Measurements from ENCODE around the gene TEX51.
A peak's percentile ranks its signal among the peaks of the same experiment; 100 is the strongest.

Gene TEX51

DNA sequence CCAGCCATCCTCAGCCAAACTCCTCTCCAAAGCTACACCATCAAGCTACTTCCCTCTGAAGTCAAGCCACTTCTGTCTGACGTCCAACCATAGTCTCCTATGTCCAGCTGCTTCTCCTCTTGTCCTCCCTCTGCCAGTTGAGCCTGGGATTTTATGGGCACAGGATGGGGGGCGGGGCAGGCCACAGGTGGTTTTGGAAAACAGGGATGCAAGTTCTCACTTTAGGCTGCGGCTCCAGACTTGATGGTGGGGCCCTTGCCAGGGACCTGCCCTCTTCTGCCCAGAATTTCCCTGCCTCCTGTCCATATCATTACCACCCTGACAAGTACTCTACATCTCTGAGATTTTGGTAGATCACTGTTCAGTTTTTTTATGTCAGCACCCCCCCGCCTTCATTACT, 41.6 kb downstream of the TEX51 start:
- no peak for DNase-seq (ENCODE audit: low read depth)
- TF ChIP-seq CTCF (conservative IDR thresholded peaks at IDR 0.05; ENCODE audit: control insufficient read depth, insufficient read depth, low read depth, low read length) = no peak
- H3K4me3 ChIP-seq (ENCODE audit: control insufficient read depth, low read depth, low read length) = no peak overlapping the region

- H3K4me3 ChIP-seq (ENCODE audit: control insufficient read depth, low read depth, low read length) = no peak overlapping the region
- DNase-seq (ENCODE audit: low read depth) = no peak
- no peak for TF ChIP-seq CTCF (conservative IDR thresholded peaks at IDR 0.05; ENCODE audit: control insufficient read depth, insufficient read depth, low read depth, low read length)
Observed at GRCh38 chr2:126942427-126943203, 43.9 kb downstream of the TEX51 start.

DNA sequence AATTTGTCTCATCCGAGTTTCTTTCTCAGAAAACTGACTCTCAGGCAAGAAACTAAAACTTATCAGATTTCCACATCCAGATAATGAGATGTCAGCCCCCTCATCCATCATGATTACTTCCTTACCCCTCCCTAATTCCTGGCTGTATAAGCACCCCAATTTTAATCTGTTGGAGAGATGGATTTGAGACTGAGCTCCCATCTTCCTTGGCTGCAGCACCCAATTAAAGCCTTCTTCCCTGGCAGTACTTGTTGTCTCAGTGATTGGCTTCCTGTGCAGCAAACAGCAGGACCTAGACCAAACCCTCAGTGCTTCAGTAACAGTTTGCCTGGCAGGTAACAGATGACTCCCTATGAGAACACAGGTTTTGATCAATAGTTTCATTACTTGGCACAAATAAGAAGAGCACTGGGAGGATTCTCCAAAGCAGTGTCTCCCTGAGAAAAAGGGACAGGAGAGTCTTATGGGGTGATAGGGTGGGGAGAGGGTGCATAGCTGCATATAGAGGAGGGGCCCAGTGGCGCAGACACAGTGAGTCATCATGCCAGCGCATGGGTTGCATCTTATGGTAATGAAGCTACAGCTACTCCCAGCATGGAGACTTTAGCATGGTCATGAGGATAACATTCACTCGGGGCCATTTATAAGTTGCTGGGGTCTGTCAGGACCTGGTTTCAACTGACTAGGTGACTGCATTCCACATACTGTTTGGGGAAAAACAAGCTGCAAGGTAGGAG, 45.1 kb downstream of the TEX51 start:
- TF ChIP-seq CTCF (conservative IDR thresholded peaks at IDR 0.05; ENCODE audit: control insufficient read depth, insufficient read depth, low read depth, low read length) = no peak
- no peak for DNase-seq (ENCODE audit: low read depth)
- H3K4me3 ChIP-seq (ENCODE audit: control insufficient read depth, low read depth, low read length) = no peak overlapping the region

DNA sequence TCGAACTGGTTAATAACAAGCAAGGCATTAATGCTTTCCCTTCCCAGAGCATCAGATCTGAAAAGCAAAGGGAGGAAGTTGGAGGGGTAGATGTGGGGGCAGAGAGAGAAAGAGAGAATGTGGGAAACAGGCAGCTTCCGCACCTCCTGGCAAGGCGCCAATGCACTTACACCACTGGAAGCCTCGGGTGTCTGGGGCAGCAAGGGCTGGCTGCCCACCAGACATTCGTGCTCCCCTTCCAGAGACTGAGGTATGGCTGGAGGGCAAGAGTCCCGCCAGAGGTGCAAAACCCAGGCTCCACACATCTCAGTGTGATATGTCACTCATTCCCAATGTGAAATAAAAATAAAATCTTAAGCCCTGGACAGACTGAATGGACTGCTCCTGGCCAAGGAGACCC, 46.4 kb downstream of the TEX51 start:
- H3K4me3 ChIP-seq (ENCODE audit: control insufficient read depth, low read depth, low read length) = no peak overlapping the region
- DNase-seq (ENCODE audit: low read depth) = no peak
- TF ChIP-seq CTCF (conservative IDR thresholded peaks at IDR 0.05; ENCODE audit: control insufficient read depth, insufficient read depth, low read depth, low read length) = no peak

GRCh38 chr2:126946318-126947102, 47.8 kb downstream of the TEX51 start:
- TF ChIP-seq CTCF (conservative IDR thresholded peaks at IDR 0.05; ENCODE audit: control insufficient read depth, insufficient read depth, low read depth, low read length) = no peak
- H3K4me3 ChIP-seq (ENCODE audit: control insufficient read depth, low read depth, low read length) = no peak overlapping the region

GRCh38 chr2:126947103-126947429, 48.4 kb downstream of the TEX51 start:
- TF ChIP-seq CTCF (conservative IDR thresholded peaks at IDR 0.05; ENCODE audit: control insufficient read depth, insufficient read depth, low read depth, low read length) = no peak
- DNase-seq (ENCODE audit: low read depth) = no peak
- H3K4me3 ChIP-seq (ENCODE audit: control insufficient read depth, low read depth, low read length) = no peak overlapping the region

More at GRCh38 chr2:126946318-126947102, 47.8 kb downstream of the TEX51 start:
- peak; percentile 14 for DNase-seq (ENCODE audit: low read depth)
